GM23338 (cell line): ENCODE measurements around the gene SPATA13. TPM values are rescaled to one million over a fixed set of nuclear protein-coding genes. Genes with fewer than 3 reads are reported as not detected.

Experiments
- ATAC-seq: fragments of 200-7000 bp; cut with Tn5 transposase; 3 replicates; pipeline ENCODE4 v1.9.1; 2020
- DNase-seq: peaks from one replicate; pipeline ENCODE4 v3.0.0-alpha.2; 2015; ENCODE audit warnings: low spot score
- H2AFZ ChIP-seq: fragments of 200-600 bp; sonication (generic); 2 replicates; pipeline ENCODE4 v1.8.0; 2016; ENCODE audit warnings: antibody characterized with exemption, mild to moderate bottlenecking, moderate library complexity
- H3F3A ChIP-seq: fragments of 200-600 bp; sonication (generic); replicated peaks from 2 replicates; pipeline ENCODE4 v1.8.0; 2017; ENCODE audit warnings: antibody characterized with exemption, mixed run types, low read depth
- H3K27ac ChIP-seq: fragments of 200-600 bp; sonication (generic); 2 replicates; pipeline ENCODE4 v1.6.1; 2016; ENCODE audit warnings: low read depth
- H3K27me3 ChIP-seq: fragments of 200-600 bp; sonication (generic); 2 replicates; pipeline ENCODE4 v1.8.0; 2016; ENCODE audit warnings: mild to moderate bottlenecking, mixed run types, moderate library complexity; ENCODE audit not compliant: insufficient read depth
- H3K36me3 ChIP-seq: fragments of 200-600 bp; sonication (generic); 2 replicates; pipeline ENCODE4 v1.8.0; 2016; ENCODE audit warnings: mild to moderate bottlenecking; ENCODE audit not compliant: insufficient read depth
- H3K4me1 ChIP-seq: fragments of 200-600 bp; sonication (generic); 2 replicates; pipeline ENCODE4 v1.8.0; 2016; ENCODE audit warnings: mild to moderate bottlenecking, moderate library complexity; ENCODE audit not compliant: insufficient read depth
- H3K4me2 ChIP-seq: fragments of 200-600 bp; sonication (generic); 2 replicates; pipeline ENCODE4 v1.7.1; 2017; ENCODE audit warnings: mixed run types
- H3K4me3 ChIP-seq: fragments of 200-600 bp; sonication (generic); 2 replicates; pipeline ENCODE4 v1.6.1; 2016; ENCODE audit warnings: mixed run types
- H3K79me2 ChIP-seq: fragments of 200-600 bp; sonication (generic); replicated peaks from 2 replicates; pipeline ENCODE4 v1.8.0; 2017; ENCODE audit warnings: mild to moderate bottlenecking; ENCODE audit not compliant: insufficient read depth
- H3K9me2 ChIP-seq: fragments of 200-600 bp; sonication (generic); 2 replicates; pipeline ENCODE4 v1.8.0; 2017; ENCODE audit not compliant: insufficient read depth
- H4K20me1 ChIP-seq: fragments of 200-600 bp; sonication (generic); replicated peaks from 2 replicates; pipeline ENCODE4 v1.8.0; 2017; ENCODE audit warnings: mild to moderate bottlenecking; ENCODE audit not compliant: insufficient read depth
- H3K27ac Mint-ChIP-seq: 2 replicates; pipeline ENCODE4 v1.8.0; 2020; ENCODE audit warnings: inconsistent platforms, mild to moderate bottlenecking, moderate library complexity, mixed read lengths
- H3K27me3 Mint-ChIP-seq: 3 replicates; pipeline ENCODE4 v1.8.0; 2022; ENCODE audit warnings: low read depth, mild to moderate bottlenecking, moderate library complexity, mixed read lengths, inconsistent platforms; ENCODE audit not compliant: insufficient read depth, poor library complexity
- H3K36me3 Mint-ChIP-seq: 3 replicates; pipeline ENCODE4 v1.8.0; 2021; ENCODE audit warnings: low read depth, mild to moderate bottlenecking, inconsistent platforms, moderate library complexity, mixed read lengths
- H3K4me1 Mint-ChIP-seq: 3 replicates; pipeline ENCODE4 v1.8.0; 2020; ENCODE audit warnings: mild to moderate bottlenecking, inconsistent platforms, mixed read lengths
- H3K4me3 Mint-ChIP-seq: 3 replicates; pipeline ENCODE4 v1.8.0; 2021; ENCODE audit warnings: moderate library complexity, mild to moderate bottlenecking, inconsistent platforms, mixed read lengths
- H3K9me3 Mint-ChIP-seq: 3 replicates; pipeline ENCODE4 v1.8.0; 2020; ENCODE audit warnings: moderate library complexity, mild to moderate bottlenecking, inconsistent platforms, mixed read lengths
- CREB1 ChIP-seq: fragments of 250-450 bp; sonication (Bioruptor Pico); IDR thresholded peaks from 2 replicates; pipeline ENCODE4 v1.5.0; 2020; ENCODE audit warnings: low read depth, mild to moderate bottlenecking, moderate library complexity
- CTCF ChIP-seq, 2 experiments: fragments of 200-600 bp in 1 of 2; sonication (generic) in 1 of 2; conservative IDR thresholded peaks; 2 replicates each; pipeline versions ENCODE4 v1.5.1 to v1.6.1; 2016 to 2017; ENCODE audit warnings: antibody characterized with exemption in 2 of 2, low read depth in 2 of 2, mild to moderate bottlenecking in 2 of 2, moderate library complexity in 1 of 2
- ETS1 ChIP-seq: IDR thresholded peaks from 2 replicates; pipeline ENCODE4 v1.6.1; 2016; ENCODE audit warnings: antibody characterized with exemption
- EZH2 ChIP-seq: fragments of 200-600 bp; sonication (generic); IDR thresholded peaks from one replicate; pipeline ENCODE4 v1.8.0; 2017; ENCODE audit warnings: antibody characterized with exemption, mild to moderate bottlenecking, low read depth; ENCODE audit not compliant: unreplicated experiment
- EZH2phosphoT487 ChIP-seq: fragments of 200-600 bp; sonication (generic); IDR thresholded peaks from one replicate; pipeline ENCODE4 v1.8.1; 2018; ENCODE audit warnings: antibody characterized with exemption; ENCODE audit not compliant: unreplicated experiment
- POLR2AphosphoS5 ChIP-seq: IDR thresholded peaks from 2 replicates; pipeline ENCODE4 v1.6.1; 2016; ENCODE audit warnings: antibody characterized with exemption, low read depth
- polyA plus RNA-seq: library from polyadenylated mRNA; unstranded; fragments of >200 nt; fragmentation: Nextera tagmentation; extraction: Ambion mirVana; gene quantifications from 2 replicates; pipeline ENCODE4 v1.2.1, GENCODE V29; 2016
- total RNA-seq: library from RNA; depleted of rRNA; stranded (reverse); fragments of >200 nt; shearing (Covaris generic); gene quantifications from 2 replicates; pipeline ENCODE4 v1.2.3, GENCODE V29; 2014

SPATA13 gene
- total and polyA plus RNA-seq, 2 experiments from 2014 or later, result 11.9 to 45.7 TPM

- ATAC-seq, result no peak
- peaks cover 14% of the 10 kb centered on the region for H3K36me3 Mint-ChIP-seq
- H3K27ac Mint-ChIP-seq, result peak overlapping the region; percentile 63; the same call in 1 of the 2 replicates
These were observed 89.1 kb downstream of the SPATA13 start for GRCh38 chr13:24249624-24250023.

GRCh38 chr13:24250376-24251057 is 90.0 kb downstream of the SPATA13 start:
- ATAC-seq (no peak), DNase-seq (no peak)
- H3K36me3 ChIP-seq, result no peaks in the 10 kb centered on the region; the same call in 1 of the 2 replicates
- H2AFZ ChIP-seq, result no peak overlapping the region
- H3K4me3 ChIP-seq, result no peak overlapping the region
- H3K27ac ChIP-seq, result no peak overlapping the region
- Mint-ChIP-seq H3K36me3 (peaks cover 20% of the 10 kb centered on the region), H3K27ac (no peak overlapping the region), H3K9me3 (no peaks in the 10 kb centered on the region), H3K4me1 (peaks cover 17% of the 10 kb centered on the region), H3K27me3 (peaks cover 3% of the 10 kb centered on the region), H3K4me3 (no peak overlapping the region)
- peaks cover 8% of the 10 kb centered on the region for H3K4me1 ChIP-seq
- no peaks in the 10 kb centered on the region for H3K27me3 ChIP-seq
- H3K9me2 ChIP-seq, result no peaks in the 10 kb centered on the region
- H4K20me1 ChIP-seq, result no peaks in the 10 kb centered on the region
- H3K79me2 ChIP-seq, result peaks cover 16% of the 10 kb centered on the region
- no peak overlapping the region for H3K4me2 ChIP-seq
- no peaks in the 10 kb centered on the region for H3F3A ChIP-seq
- TF ChIP-seq EZH2phosphoT487 (no peak), CTCF (conservative IDR thresholded peaks at IDR 0.05; ENCODE audit: low read depth in 2 of 2) (no peak), CREB1 (CRISPR knock-in tag) (no peak), POLR2AphosphoS5 (no peak), EZH2 (no peak), ETS1 (no peak)

More at GRCh38 chr13:24249624-24250023, 89.1 kb downstream of the SPATA13 start:
- Histone ChIP-seq H3F3A (no peaks in the 10 kb centered on the region), H3K9me2 (no peaks in the 10 kb centered on the region), H3K79me2 (peaks cover 24% of the 10 kb centered on the region), H3K4me2 (no peak overlapping the region), H3K4me3 (no peak overlapping the region), H3K27me3 (no peaks in the 10 kb centered on the region), H4K20me1 (no peaks in the 10 kb centered on the region), H3K4me1 (peaks cover 9% of the 10 kb centered on the region), H2AFZ (no peak overlapping the region), H3K27ac (no peak overlapping the region), H3K36me3 (no peaks in the 10 kb centered on the region; the same call in 1 of the 2 replicates)
- no peak for DNase-seq
- Mint-ChIP-seq H3K9me3 (no peaks in the 10 kb centered on the region), H3K4me3 (no peak overlapping the region), H3K27me3 (peaks cover 3% of the 10 kb centered on the region), H3K4me1 (peaks cover 17% of the 10 kb centered on the region)
- TF ChIP-seq CTCF (conservative IDR thresholded peaks at IDR 0.05; ENCODE audit: low read depth in 2 of 2), result no peak
